ENCODE results near the gene MAPKAPK5.
"Not testable (repeated sequence)": the region's sequence is repeated elsewhere in the genome, so short reads cannot be mapped to it uniquely, and the experiment has no call there.

Gene MAPKAPK5

DNA sequence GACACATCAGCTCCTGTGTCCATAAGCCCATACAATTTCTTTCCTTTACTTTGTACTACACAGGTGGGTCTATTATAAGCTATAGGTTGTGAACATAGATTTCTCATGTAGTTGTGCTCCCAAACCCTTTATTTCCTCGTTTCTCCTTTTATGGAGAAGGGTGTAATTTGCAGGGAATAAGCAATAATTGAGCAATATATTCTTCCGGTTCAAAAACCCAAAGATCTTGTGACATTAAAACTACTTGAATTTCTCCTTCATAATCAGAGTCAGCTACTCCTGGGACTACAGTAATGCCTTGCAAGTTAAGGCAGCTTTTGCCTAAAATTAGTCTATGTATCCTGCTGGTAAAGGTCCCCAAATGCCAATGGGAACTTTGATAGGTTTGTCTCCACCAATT, 19.1 kb upstream of the MAPKAPK5 start:
- DNase-seq (ENCODE audit: low read depth) = no peak
- TF ChIP-seq, protein P1, sequence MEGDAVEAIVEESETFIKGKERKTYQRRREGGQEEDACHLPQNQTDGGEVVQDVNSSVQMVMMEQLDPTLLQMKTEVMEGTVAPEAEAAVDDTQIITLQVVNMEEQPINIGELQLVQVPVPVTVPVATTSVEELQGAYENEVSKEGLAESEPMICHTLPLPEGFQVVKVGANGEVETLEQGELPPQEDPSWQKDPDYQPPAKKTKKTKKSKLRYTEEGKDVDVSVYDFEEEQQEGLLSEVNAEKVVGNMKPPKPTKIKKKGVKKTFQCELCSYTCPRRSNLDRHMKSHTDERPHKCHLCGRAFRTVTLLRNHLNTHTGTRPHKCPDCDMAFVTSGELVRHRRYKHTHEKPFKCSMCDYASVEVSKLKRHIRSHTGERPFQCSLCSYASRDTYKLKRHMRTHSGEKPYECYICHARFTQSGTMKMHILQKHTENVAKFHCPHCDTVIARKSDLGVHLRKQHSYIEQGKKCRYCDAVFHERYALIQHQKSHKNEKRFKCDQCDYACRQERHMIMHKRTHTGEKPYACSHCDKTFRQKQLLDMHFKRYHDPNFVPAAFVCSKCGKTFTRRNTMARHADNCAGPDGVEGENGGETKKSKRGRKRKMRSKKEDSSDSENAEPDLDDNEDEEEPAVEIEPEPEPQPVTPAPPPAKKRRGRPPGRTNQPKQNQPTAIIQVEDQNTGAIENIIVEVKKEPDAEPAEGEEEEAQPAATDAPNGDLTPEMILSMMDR (conservative IDR thresholded peaks at IDR 0.05; ENCODE audit: low read depth, low read length) = no peak
- H3K4me3 ChIP-seq (ENCODE audit: low read depth, low read length) = no peak overlapping the region

DNA sequence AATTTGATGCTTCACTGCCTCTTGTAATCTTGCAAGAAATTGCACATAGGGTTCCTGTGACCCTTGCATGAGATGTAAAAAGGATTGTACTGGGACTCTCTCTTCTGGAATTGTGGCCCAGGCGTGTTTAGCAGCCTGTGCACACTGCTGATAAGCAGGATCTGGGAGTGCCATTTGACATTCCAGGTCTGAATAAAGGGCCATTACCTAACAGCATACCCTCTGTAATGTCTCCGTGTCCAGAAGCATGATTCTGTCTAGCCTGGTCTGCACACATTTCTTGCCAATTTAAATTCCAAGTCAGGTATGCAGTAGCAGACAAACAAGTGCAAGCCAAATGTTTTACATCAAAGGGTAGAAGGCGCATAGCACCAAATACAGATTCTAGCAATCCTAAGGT, 18.1 kb upstream of the MAPKAPK5 start:
- TF ChIP-seq, protein P1 (conservative IDR thresholded peaks at IDR 0.05; ENCODE audit: low read depth, low read length) = no peak
- H3K4me3 ChIP-seq (ENCODE audit: low read depth, low read length) = no peak overlapping the region
- DNase-seq (ENCODE audit: low read depth) = no peak

DNA sequence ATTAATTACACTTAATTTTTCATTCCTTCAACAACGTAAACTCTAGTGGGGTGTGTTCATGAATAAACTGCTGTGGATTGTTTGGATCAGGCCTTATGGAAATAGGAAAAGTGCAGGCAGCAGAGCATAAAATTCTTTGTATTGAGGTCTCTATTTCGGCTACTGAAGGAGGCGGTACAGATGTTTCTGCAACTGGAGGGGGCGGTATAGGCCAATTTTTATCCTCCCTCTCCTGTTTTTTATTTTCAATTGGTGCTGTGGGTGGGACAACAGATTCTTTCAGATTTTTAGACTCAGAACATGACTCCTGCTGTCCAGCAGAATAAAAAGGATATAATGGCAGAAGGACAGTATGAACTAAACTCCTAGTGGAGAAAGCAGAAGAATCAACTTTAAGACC, 17.7 kb upstream of the MAPKAPK5 start:
- peak; percentile 30 for DNase-seq (ENCODE audit: low read depth)

DNA sequence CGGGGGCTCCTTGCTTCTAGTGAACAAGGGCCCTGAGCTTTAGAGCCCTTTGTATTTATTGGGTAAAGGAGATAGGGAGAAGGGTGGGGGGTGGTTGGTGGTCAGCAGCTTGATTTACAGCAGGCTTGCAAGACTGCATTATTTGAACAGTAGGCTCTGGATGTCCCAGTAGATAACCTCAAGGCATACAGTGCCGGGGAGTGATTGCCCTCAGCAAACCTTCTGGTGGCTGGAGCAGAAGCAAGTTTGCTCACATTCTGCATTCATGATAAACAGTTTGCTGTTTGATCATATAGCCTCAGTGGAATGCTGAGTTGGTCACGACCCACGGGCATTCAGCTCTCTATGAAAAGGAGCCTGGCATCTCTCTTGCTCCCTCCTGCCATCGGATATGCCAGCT, 16.5 kb upstream of the MAPKAPK5 start:
- no peak for DNase-seq (ENCODE audit: low read depth)
- H3K4me3 ChIP-seq (ENCODE audit: low read depth, low read length) = no peak overlapping the region
- TF ChIP-seq, protein P1 (conservative IDR thresholded peaks at IDR 0.05; ENCODE audit: low read depth, low read length) = no peak

More for the DNA sequence above, 17.7 kb upstream of the MAPKAPK5 start:
- not testable (repeated sequence) for H3K4me3 ChIP-seq (ENCODE audit: low read depth, low read length)
- TF ChIP-seq, protein P1 (conservative IDR thresholded peaks at IDR 0.05; ENCODE audit: low read depth, low read length) = peak; percentile 48

DNA sequence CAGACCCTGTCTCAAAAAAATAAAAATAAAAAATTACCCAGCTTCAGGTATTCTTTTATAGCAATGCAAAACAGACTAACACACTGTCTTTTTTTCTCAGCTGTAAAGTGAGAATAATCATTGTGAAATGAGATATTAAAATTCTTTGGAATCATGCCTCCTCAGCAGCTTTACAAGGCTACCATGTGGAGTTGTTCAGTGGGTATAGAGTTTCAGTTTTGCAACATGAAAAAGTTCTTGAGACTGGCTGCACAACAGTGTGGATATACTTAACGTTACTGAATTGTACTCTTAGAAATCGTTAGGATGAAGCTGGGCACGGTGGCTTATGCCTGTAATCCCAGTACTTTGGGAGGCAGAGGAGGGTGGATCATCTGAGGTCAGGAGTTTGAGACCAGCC, 15.7 kb upstream of the MAPKAPK5 start:
- TF ChIP-seq, protein P1 (conservative IDR thresholded peaks at IDR 0.05; ENCODE audit: low read depth, low read length) = no peak
- H3K4me3 ChIP-seq (ENCODE audit: low read depth, low read length) = no peak overlapping the region
- peak; percentile 57 for DNase-seq (ENCODE audit: low read depth)

DNA sequence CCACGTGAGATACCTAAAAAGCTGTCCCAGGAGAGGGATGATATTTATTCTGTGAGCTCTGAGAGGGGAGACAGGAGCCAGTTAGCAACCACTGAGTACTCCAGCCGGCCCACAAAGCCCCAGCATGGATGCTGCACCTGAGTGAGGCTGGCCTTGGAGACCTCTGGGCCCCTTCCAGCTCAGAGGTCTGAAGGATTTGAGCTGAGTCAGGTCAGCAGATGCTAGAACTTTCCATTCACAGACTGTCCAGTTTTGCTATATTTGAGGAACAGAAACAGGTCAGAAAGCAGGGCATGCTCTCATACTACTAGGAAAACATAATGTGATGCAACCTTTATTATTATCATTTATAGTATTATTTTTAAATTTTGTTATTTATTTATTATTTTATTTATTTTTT, 15.0 kb upstream of the MAPKAPK5 start:
- TF ChIP-seq, protein P1 (conservative IDR thresholded peaks at IDR 0.05; ENCODE audit: low read depth, low read length) = no peak
- no peak overlapping the region for H3K4me3 ChIP-seq (ENCODE audit: low read depth, low read length)
- DNase-seq (ENCODE audit: low read depth) = no peak

DNA sequence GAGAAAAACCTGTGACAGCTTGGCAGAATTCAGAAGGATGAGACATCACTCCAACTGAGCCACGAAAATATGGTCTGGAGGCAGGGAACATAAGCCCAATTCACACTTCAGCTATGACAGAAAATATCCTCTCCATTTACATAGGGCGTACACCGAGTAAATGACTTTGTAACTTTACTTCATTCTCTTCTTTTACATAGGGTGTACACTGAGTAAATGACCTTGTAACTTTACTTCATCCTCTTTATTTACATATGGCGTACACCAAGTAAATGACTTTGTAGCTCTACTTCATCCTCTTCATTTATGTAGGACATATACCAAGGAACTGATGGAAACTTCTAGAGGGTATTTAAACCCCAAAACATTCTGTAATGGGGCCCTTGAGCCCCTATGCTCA, 14.1 kb upstream of the MAPKAPK5 start:
- TF ChIP-seq, protein P1 (conservative IDR thresholded peaks at IDR 0.05; ENCODE audit: low read depth, low read length) = no peak
- DNase-seq (ENCODE audit: low read depth) = no peak

More for the DNA sequence above, 14.1 kb upstream of the MAPKAPK5 start:
- H3K4me3 ChIP-seq (ENCODE audit: low read depth, low read length) = no peak overlapping the region

All from choroid plexus epithelial cell (primary cell).